ENCODE results near the gene AMPH. TPM values are rescaled to one million over a fixed set of nuclear protein-coding genes. Genes with fewer than 3 reads are reported as not detected.

Gene AMPH
- under 1 TPM; 0.28 to 0.51 TPM for polyA plus RNA-seq

- Histone ChIP-seq H3K27ac (ENCODE audit: low read depth in 2 of 2, low read length in 1 of 2) (no peak within 1 kb of the TSS), H3K27me3 (ENCODE audit: control insufficient read depth in 1 of 2, insufficient read depth in 2 of 2, low read length in 2 of 2) (peaks cover 0 to 2% of the 10 kb centered on the region in 2 donors), H3K4me3 (ENCODE audit: low read depth in 1 of 2, low read length in 2 of 2) (peak within 1 kb of the TSS; percentile 33 to 50), H3K9me3 (ENCODE audit: control insufficient read depth in 2 of 2, insufficient read depth in 1 of 2, low read depth in 1 of 2, low read length in 1 of 2) (no peaks in the 10 kb centered on the region), H3K36me3 (ENCODE audit: control insufficient read depth in 2 of 2, insufficient read depth in 2 of 2, low read length in 1 of 2) (no peaks in the 10 kb centered on the region), H3K4me1 (ENCODE audit: control insufficient read depth in 2 of 2, insufficient read depth in 2 of 2, low read length in 1 of 2) (peaks cover 0 to 8% of the 10 kb centered on the region in 2 donors)
- WGBS, 2 donors = 1% methylated on average over 77 to 105 of the region's 105 CpGs
Observed at GRCh38 chr7:38630720-38631673, at the start of gene AMPH. AMPH (minus strand) TSS chr7:38631373; CDS start chr7:38631351, 22 bp downstream.

GRCh38 chr7:38679419-38679818 is 48.2 kb upstream of the AMPH start:
- no peaks in the 10 kb centered on the region for H3K27me3 ChIP-seq (ENCODE audit: control insufficient read depth in 1 of 2, insufficient read depth in 2 of 2, low read length in 2 of 2)
- WGBS, 2 donors = 58 to 65% methylated on average over 3 of the region's 3 CpGs
- no peaks in the 10 kb centered on the region for H3K36me3 ChIP-seq (ENCODE audit: control insufficient read depth in 2 of 2, insufficient read depth in 2 of 2, low read length in 1 of 2)
- peaks cover 0 to 2% of the 10 kb centered on the region in 2 donors for H3K9me3 ChIP-seq (ENCODE audit: control insufficient read depth in 2 of 2, insufficient read depth in 1 of 2, low read depth in 1 of 2, low read length in 1 of 2)
- H3K4me1 ChIP-seq (ENCODE audit: control insufficient read depth in 2 of 2, insufficient read depth in 2 of 2, low read length in 1 of 2) = no peaks in the 10 kb centered on the region
- H3K27ac ChIP-seq (ENCODE audit: low read depth in 2 of 2, low read length in 1 of 2) = no peak overlapping the region
- H3K4me3 ChIP-seq (ENCODE audit: low read depth in 1 of 2, low read length in 2 of 2) = no peak overlapping the region

GRCh38 chr7:38678698-38679054 is 47.5 kb upstream of the AMPH start:
- no peak overlapping the region for H3K27ac ChIP-seq (ENCODE audit: low read depth in 2 of 2, low read length in 1 of 2)
- H3K4me1 ChIP-seq (ENCODE audit: control insufficient read depth in 2 of 2, insufficient read depth in 2 of 2, low read length in 1 of 2) = no peaks in the 10 kb centered on the region
- H3K27me3 ChIP-seq (ENCODE audit: control insufficient read depth in 1 of 2, insufficient read depth in 2 of 2, low read length in 2 of 2) = no peaks in the 10 kb centered on the region
- 57 to 72% methylated on average over 1 of the region's 1 CpG for WGBS, 2 donors
- peaks cover 0 to 2% of the 10 kb centered on the region in 2 donors for H3K9me3 ChIP-seq (ENCODE audit: control insufficient read depth in 2 of 2, insufficient read depth in 1 of 2, low read depth in 1 of 2, low read length in 1 of 2)
- H3K4me3 ChIP-seq (ENCODE audit: low read depth in 1 of 2, low read length in 2 of 2) = no peak overlapping the region
- H3K36me3 ChIP-seq (ENCODE audit: control insufficient read depth in 2 of 2, insufficient read depth in 2 of 2, low read length in 1 of 2) = no peaks in the 10 kb centered on the region

GRCh38 chr7:38677981-38678697 is 47.0 kb upstream of the AMPH start:
- H3K4me3 ChIP-seq (ENCODE audit: low read depth in 1 of 2, low read length in 2 of 2) = no peak overlapping the region
- no peaks in the 10 kb centered on the region for H3K4me1 ChIP-seq (ENCODE audit: control insufficient read depth in 2 of 2, insufficient read depth in 2 of 2, low read length in 1 of 2)
- H3K27ac ChIP-seq (ENCODE audit: low read depth in 2 of 2, low read length in 1 of 2) = no peak overlapping the region
- peaks cover 0 to 2% of the 10 kb centered on the region in 2 donors for H3K9me3 ChIP-seq (ENCODE audit: control insufficient read depth in 2 of 2, insufficient read depth in 1 of 2, low read depth in 1 of 2, low read length in 1 of 2)
- H3K36me3 ChIP-seq (ENCODE audit: control insufficient read depth in 2 of 2, insufficient read depth in 2 of 2, low read length in 1 of 2) = no peaks in the 10 kb centered on the region
- H3K27me3 ChIP-seq (ENCODE audit: control insufficient read depth in 1 of 2, insufficient read depth in 2 of 2, low read length in 2 of 2) = no peaks in the 10 kb centered on the region
- 76 to 84% methylated on average over 5 of the region's 5 CpGs for WGBS, 2 donors

- WGBS, 2 donors = 52% methylated on average over 8 of the region's 8 CpGs
- no peak overlapping the region for H3K27ac ChIP-seq (ENCODE audit: low read depth in 2 of 2, low read length in 1 of 2)
Observed at GRCh38 chr7:38675494-38676106, 44.4 kb upstream of the AMPH start.

GRCh38 chr7:38674513-38674912 is 43.3 kb upstream of the AMPH start:
- Histone ChIP-seq H3K27me3 (ENCODE audit: control insufficient read depth in 1 of 2, insufficient read depth in 2 of 2, low read length in 2 of 2) (no peaks in the 10 kb centered on the region), H3K4me1 (ENCODE audit: control insufficient read depth in 2 of 2, insufficient read depth in 2 of 2, low read length in 1 of 2) (no peaks in the 10 kb centered on the region), H3K9me3 (ENCODE audit: control insufficient read depth in 2 of 2, insufficient read depth in 1 of 2, low read depth in 1 of 2, low read length in 1 of 2) (peaks cover 0 to 2% of the 10 kb centered on the region in 2 donors), H3K36me3 (ENCODE audit: control insufficient read depth in 2 of 2, insufficient read depth in 2 of 2, low read length in 1 of 2) (no peaks in the 10 kb centered on the region), H3K27ac (ENCODE audit: low read depth in 2 of 2, low read length in 1 of 2) (no peak overlapping the region), H3K4me3 (ENCODE audit: low read depth in 1 of 2, low read length in 2 of 2) (no peak overlapping the region)
- 56 to 58% methylated on average over 1 of the region's 1 CpG for WGBS, 2 donors

More at GRCh38 chr7:38675494-38676106, 44.4 kb upstream of the AMPH start:
- H3K4me3 ChIP-seq (ENCODE audit: low read depth in 1 of 2, low read length in 2 of 2) = no peak overlapping the region
- no peaks in the 10 kb centered on the region for H3K4me1 ChIP-seq (ENCODE audit: control insufficient read depth in 2 of 2, insufficient read depth in 2 of 2, low read length in 1 of 2)
- H3K36me3 ChIP-seq (ENCODE audit: control insufficient read depth in 2 of 2, insufficient read depth in 2 of 2, low read length in 1 of 2) = no peaks in the 10 kb centered on the region
- H3K27me3 ChIP-seq (ENCODE audit: control insufficient read depth in 1 of 2, insufficient read depth in 2 of 2, low read length in 2 of 2) = no peaks in the 10 kb centered on the region
- peaks cover 0 to 2% of the 10 kb centered on the region in 2 donors for H3K9me3 ChIP-seq (ENCODE audit: control insufficient read depth in 2 of 2, insufficient read depth in 1 of 2, low read depth in 1 of 2, low read length in 1 of 2)

GRCh38 chr7:38673795-38674194 is 42.6 kb upstream of the AMPH start:
- Histone ChIP-seq H3K4me1 (ENCODE audit: control insufficient read depth in 2 of 2, insufficient read depth in 2 of 2, low read length in 1 of 2) (no peaks in the 10 kb centered on the region), H3K36me3 (ENCODE audit: control insufficient read depth in 2 of 2, insufficient read depth in 2 of 2, low read length in 1 of 2) (no peaks in the 10 kb centered on the region), H3K27ac (ENCODE audit: low read depth in 2 of 2, low read length in 1 of 2) (no peak overlapping the region), H3K4me3 (ENCODE audit: low read depth in 1 of 2, low read length in 2 of 2) (no peak overlapping the region), H3K9me3 (ENCODE audit: control insufficient read depth in 2 of 2, insufficient read depth in 1 of 2, low read depth in 1 of 2, low read length in 1 of 2) (no peaks in the 10 kb centered on the region), H3K27me3 (ENCODE audit: control insufficient read depth in 1 of 2, insufficient read depth in 2 of 2, low read length in 2 of 2) (no peaks in the 10 kb centered on the region)
- WGBS, 2 donors = 69 to 77% methylated on average over 3 of the region's 3 CpGs

GRCh38 chr7:38671911-38672905 is 41.0 kb upstream of the AMPH start:
- H3K4me3 ChIP-seq (ENCODE audit: low read depth in 1 of 2, low read length in 2 of 2) = no peak overlapping the region
- 69 to 73% methylated on average over 12 of the region's 12 CpGs for WGBS, 2 donors
- no peaks in the 10 kb centered on the region for H3K36me3 ChIP-seq (ENCODE audit: control insufficient read depth in 2 of 2, insufficient read depth in 2 of 2, low read length in 1 of 2)
- no peak overlapping the region for H3K27ac ChIP-seq (ENCODE audit: low read depth in 2 of 2, low read length in 1 of 2)
- H3K4me1 ChIP-seq (ENCODE audit: control insufficient read depth in 2 of 2, insufficient read depth in 2 of 2, low read length in 1 of 2) = no peaks in the 10 kb centered on the region
- no peaks in the 10 kb centered on the region for H3K27me3 ChIP-seq (ENCODE audit: control insufficient read depth in 1 of 2, insufficient read depth in 2 of 2, low read length in 2 of 2)
- H3K9me3 ChIP-seq (ENCODE audit: control insufficient read depth in 2 of 2, insufficient read depth in 1 of 2, low read depth in 1 of 2, low read length in 1 of 2) = no peaks in the 10 kb centered on the region
